ENCODE results near the gene CENPVL2.
"Not testable (repeated sequence)": the region's sequence is repeated elsewhere in the genome, so short reads cannot be mapped to it uniquely, and the experiment has no call there.

The CENPVL2 gene

DNA sequence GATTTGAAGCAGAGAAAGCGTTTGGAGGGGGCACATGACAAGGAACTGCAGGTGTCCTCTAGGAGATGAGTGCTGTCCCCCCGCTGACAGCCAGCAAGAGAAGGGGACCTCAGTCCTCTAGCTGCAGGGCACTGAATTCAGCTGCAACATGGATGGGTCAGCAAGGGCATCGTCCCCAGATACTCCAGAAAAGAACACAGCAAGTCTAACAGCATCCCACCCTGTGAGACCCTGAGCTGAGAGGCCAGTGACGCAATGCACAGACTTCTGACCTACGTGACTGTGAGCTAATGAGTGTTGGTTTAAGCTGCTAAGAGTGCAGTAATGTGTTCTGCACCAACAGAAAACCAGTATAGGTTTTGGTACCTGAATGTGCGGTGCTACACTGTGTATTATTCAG lies 11.6 kb upstream of the CENPVL2 start:
- Histone ChIP-seq H3K4me3 (ENCODE audit: low read length) (no peak overlapping the region), H3K36me3 (replicated peaks; ENCODE audit: low read depth, low read length) (no peaks in the 10 kb centered on the region)
- TF ChIP-seq EZH2phosphoT487 (IDR thresholded peaks at IDR 0.05; ENCODE audit: low read depth), result no peak
- TF ChIP-seq, protein P1, sequence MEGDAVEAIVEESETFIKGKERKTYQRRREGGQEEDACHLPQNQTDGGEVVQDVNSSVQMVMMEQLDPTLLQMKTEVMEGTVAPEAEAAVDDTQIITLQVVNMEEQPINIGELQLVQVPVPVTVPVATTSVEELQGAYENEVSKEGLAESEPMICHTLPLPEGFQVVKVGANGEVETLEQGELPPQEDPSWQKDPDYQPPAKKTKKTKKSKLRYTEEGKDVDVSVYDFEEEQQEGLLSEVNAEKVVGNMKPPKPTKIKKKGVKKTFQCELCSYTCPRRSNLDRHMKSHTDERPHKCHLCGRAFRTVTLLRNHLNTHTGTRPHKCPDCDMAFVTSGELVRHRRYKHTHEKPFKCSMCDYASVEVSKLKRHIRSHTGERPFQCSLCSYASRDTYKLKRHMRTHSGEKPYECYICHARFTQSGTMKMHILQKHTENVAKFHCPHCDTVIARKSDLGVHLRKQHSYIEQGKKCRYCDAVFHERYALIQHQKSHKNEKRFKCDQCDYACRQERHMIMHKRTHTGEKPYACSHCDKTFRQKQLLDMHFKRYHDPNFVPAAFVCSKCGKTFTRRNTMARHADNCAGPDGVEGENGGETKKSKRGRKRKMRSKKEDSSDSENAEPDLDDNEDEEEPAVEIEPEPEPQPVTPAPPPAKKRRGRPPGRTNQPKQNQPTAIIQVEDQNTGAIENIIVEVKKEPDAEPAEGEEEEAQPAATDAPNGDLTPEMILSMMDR (IDR thresholded peaks at IDR 0.05; ENCODE audit: low read depth, low read length), result no peak

DNA sequence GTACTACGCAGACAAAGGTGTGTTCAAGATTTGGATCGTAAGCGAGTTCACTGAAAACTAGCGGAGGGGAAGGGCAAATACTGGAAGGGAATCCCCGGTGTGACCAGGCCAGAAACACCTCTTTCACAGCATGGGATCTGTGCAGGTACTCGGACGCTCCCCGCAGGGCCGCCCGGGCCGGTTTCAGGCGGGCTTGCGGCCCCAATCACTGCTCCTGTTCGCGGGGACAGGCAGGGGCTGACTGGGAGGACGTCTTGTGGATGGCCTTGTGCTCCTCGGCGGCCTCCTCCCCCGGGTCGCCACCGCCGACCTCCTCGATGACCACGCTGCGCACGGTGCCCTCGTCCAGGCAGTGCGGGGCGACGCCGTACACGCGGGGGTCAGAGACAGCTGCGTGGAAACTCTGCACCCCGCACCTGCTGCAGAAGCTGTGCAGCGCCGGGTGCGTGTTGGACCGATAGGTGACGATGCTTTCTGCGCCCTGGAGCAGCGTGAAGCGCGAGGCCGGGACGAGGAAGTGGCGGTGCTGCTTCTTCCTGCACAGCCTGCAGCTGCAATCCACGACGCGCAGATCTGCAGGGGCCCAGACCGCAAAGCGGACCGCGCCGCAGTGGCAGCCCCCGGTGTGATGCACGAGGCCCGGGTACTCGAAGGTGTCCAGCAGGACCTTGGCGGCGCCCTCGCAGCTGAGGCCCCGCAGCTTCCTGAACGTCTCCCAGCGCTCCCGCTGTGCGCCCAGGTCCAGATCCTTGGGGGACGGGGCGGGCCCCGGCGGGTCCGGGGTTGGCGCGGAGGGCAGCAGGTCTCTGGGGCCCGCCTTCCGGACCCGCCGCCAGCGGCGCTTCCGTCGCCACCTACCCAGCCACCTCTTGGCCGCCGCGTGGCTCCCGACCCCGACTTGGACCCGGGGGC lies 567 bp downstream of the CENPVL2 start:
- not testable (repeated sequence) for H3K9ac ChIP-seq (ENCODE audit: low read length); H3K9me3 ChIP-seq (ENCODE audit: insufficient read depth, low read length); H3K79me2 ChIP-seq (ENCODE audit: low read length); H4K20me1 ChIP-seq (ENCODE audit: insufficient read depth, low read length); H3K27me3 ChIP-seq (ENCODE audit: low read depth, low read length); H3K4me3 ChIP-seq (ENCODE audit: low read length); H3K27ac ChIP-seq (ENCODE audit: low read length); H3K36me3 ChIP-seq (replicated peaks; ENCODE audit: low read depth, low read length); H2AFZ ChIP-seq (ENCODE audit: low read depth, low read length); H3K4me2 ChIP-seq (ENCODE audit: low read length); H3K4me1 ChIP-seq (ENCODE audit: low read length)

More for the DNA sequence above, 11.6 kb upstream of the CENPVL2 start:
- no peaks in the 10 kb centered on the region for H3K4me1 ChIP-seq (ENCODE audit: low read length)
- H2AFZ ChIP-seq (ENCODE audit: low read depth, low read length), result no peak overlapping the region
- no peak overlapping the region for H3K4me2 ChIP-seq (ENCODE audit: low read length)
- no peak overlapping the region for H3K9ac ChIP-seq (ENCODE audit: low read length)
- H3K9me3 ChIP-seq (ENCODE audit: insufficient read depth, low read length), result no peaks in the 10 kb centered on the region
- no peaks in the 10 kb centered on the region for H4K20me1 ChIP-seq (ENCODE audit: insufficient read depth, low read length)
- no peaks in the 10 kb centered on the region for H3K79me2 ChIP-seq (ENCODE audit: low read length)
- no peaks in the 10 kb centered on the region for H3K27me3 ChIP-seq (ENCODE audit: low read depth, low read length)
- no peak overlapping the region for H3K27ac ChIP-seq (ENCODE audit: low read length)

DNA sequence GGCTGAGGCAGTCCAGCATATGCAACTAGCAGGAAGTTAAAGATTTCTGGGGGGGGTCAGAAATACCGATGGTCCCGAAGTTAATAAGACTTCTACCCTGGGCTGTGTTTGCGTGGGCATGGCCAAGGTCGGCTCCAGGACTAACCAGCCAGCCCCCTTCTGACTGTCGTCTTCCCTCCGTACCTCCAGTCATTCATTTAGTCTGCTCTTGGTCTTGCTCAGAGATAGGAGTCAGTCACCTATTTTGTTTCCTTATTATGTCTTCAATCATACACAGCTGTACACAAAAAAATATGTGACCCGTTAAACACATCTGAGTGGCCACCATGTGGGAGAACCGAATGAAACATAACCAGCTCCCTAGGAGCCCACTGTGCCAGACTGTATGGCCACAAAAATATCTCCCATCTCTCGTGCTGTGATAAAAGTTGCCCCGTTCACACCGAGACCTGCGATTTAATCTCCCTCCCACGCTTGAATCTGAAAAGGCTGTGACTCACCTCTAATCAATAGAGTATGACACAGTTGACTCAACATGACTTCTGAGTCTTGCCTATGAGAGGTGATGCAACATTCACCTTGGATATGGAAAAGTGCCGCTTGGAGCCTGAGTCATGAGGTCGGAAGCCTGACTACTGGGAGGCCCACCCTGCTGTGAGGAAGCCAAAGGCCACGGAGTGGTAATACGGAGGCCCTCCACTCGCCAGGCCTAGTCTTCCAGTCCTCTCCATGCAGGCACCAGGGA lies 2.8 kb downstream of the CENPVL2 start:
- H3K4me1 ChIP-seq (ENCODE audit: low read length); H3K4me3 ChIP-seq (ENCODE audit: low read length); H2AFZ ChIP-seq (ENCODE audit: low read depth, low read length); H3K9me3 ChIP-seq (ENCODE audit: insufficient read depth, low read length); H3K27me3 ChIP-seq (ENCODE audit: low read depth, low read length); H3K36me3 ChIP-seq (replicated peaks; ENCODE audit: low read depth, low read length); H4K20me1 ChIP-seq (ENCODE audit: insufficient read depth, low read length); H3K4me2 ChIP-seq (ENCODE audit: low read length); H3K9ac ChIP-seq (ENCODE audit: low read length); H3K79me2 ChIP-seq (ENCODE audit: low read length); H3K27ac ChIP-seq (ENCODE audit: low read length): not testable (repeated sequence)

GRCh38 chrX:51665981-51666380 lies 16.6 kb downstream of the CENPVL2 start:
- Histone ChIP-seq H3K4me3 (ENCODE audit: low read length) (no peak overlapping the region), H3K27ac (ENCODE audit: low read length) (no peak overlapping the region), H3K36me3 (replicated peaks; ENCODE audit: low read depth, low read length) (no peaks in the 10 kb centered on the region), H3K9me3 (ENCODE audit: insufficient read depth, low read length) (no peaks in the 10 kb centered on the region), H3K79me2 (ENCODE audit: low read length) (no peaks in the 10 kb centered on the region), H2AFZ (ENCODE audit: low read depth, low read length) (no peak overlapping the region), H3K27me3 (ENCODE audit: low read depth, low read length) (no peaks in the 10 kb centered on the region), H3K4me1 (ENCODE audit: low read length) (no peaks in the 10 kb centered on the region), H4K20me1 (ENCODE audit: insufficient read depth, low read length) (no peaks in the 10 kb centered on the region), H3K9ac (ENCODE audit: low read length) (no peak overlapping the region), H3K4me2 (ENCODE audit: low read length) (no peak overlapping the region)
- TF ChIP-seq, protein P1 (IDR thresholded peaks at IDR 0.05; ENCODE audit: low read depth, low read length), result no peak
- TF ChIP-seq EZH2phosphoT487 (IDR thresholded peaks at IDR 0.05; ENCODE audit: low read depth), result no peak

GRCh38 chrX:51643377-51643776 lies 39.3 kb downstream of the CENPVL2 start:
- H4K20me1 ChIP-seq (ENCODE audit: insufficient read depth, low read length), result no peaks in the 10 kb centered on the region
- TF ChIP-seq, protein P1 (IDR thresholded peaks at IDR 0.05; ENCODE audit: low read depth, low read length), result no peak
- no peak for TF ChIP-seq EZH2phosphoT487 (IDR thresholded peaks at IDR 0.05; ENCODE audit: low read depth)
- H3K4me1 ChIP-seq (ENCODE audit: low read length), result no peaks in the 10 kb centered on the region

More at GRCh38 chrX:51643377-51643776, 39.3 kb downstream of the CENPVL2 start:
- Histone ChIP-seq H3K9ac (ENCODE audit: low read length) (no peak overlapping the region), H3K27ac (ENCODE audit: low read length) (no peak overlapping the region), H3K79me2 (ENCODE audit: low read length) (no peaks in the 10 kb centered on the region), H2AFZ (ENCODE audit: low read depth, low read length) (no peak overlapping the region), H3K27me3 (ENCODE audit: low read depth, low read length) (no peaks in the 10 kb centered on the region), H3K4me2 (ENCODE audit: low read length) (no peak overlapping the region), H3K9me3 (ENCODE audit: insufficient read depth, low read length) (no peaks in the 10 kb centered on the region), H3K36me3 (replicated peaks; ENCODE audit: low read depth, low read length) (no peaks in the 10 kb centered on the region), H3K4me3 (ENCODE audit: low read length) (no peak overlapping the region)

Measured in OCI-LY3 (cell line).